ENCODE results near the gene KLHL21.

The KLHL21 gene

DNA sequence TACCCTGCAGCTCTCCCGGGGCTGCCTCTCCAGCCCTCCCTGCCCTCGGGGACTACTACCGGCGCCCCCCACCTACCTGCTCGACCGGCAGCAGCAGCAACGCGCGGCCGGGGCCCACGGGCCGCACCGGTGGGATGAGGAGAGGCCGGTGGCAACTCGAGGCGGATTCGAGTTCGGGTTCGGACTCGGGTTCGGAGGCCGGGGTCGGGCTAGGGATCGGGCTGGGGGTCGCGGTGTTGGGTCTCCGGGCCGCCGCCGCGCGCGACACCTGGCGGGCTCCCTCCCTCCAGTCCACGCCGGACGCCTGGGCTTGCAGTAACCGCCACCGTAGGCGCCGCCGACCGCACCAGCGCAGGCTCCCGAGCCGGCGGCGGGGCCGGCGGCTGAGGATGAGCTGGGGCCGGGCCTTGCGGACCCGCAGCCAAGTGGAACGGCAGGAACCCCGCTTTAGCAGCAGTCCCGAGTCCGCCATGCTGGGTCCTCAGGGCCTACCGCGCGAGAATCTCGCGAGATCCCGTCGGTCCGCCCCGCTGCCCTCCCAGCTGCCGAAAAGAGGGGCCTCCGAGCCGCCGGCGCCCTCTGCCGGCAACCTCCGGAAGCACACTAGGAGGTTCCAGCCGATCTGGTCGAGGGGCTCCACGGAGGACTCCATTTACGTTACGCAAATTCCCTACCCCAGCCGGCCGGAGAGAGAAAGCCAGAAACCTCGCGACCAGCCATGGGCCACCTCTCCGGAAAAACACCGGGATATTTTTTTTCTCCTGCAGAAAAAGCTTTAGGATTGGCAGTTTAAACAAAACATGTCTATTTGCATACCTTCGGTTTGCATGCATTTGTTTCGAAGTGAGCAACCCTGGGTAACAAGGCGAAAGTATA lies 48.4 kb downstream of the KLHL21 start, which contains the start of gene NOL9:
NOL9 (minus strand) TSS at position 483 of the 876 bp plus-strand sequence; CDS start at position 472, 11 bp downstream.
- peak; percentile 55 for DNase-seq (ENCODE audit: low read depth)

- DNase-seq (ENCODE audit: low read depth) = no peak
Measured at GRCh38 chr1:6547301-6547700, 55.4 kb downstream of the KLHL21 start.

DNA sequence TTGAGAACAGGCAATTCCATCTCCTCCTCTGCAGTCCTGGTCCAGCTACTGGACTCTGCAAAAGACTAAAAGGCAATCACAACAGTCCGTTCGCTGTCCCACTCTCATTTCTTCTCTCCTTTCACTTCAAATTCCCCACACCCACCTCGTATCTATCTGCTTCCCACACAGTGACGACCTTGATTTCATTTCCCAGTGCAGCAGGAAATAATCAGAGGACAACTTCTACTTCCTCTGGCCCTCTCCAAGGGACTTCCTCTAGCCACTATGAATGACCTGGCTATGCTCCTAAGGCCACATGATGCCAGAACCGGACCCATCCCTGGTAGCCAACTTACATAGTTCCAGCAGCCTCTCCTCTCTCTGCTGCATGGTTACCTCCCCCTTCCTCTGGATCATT lies 56.3 kb downstream of the KLHL21 start:
- DNase-seq (ENCODE audit: low read depth) = no peak

DNA sequence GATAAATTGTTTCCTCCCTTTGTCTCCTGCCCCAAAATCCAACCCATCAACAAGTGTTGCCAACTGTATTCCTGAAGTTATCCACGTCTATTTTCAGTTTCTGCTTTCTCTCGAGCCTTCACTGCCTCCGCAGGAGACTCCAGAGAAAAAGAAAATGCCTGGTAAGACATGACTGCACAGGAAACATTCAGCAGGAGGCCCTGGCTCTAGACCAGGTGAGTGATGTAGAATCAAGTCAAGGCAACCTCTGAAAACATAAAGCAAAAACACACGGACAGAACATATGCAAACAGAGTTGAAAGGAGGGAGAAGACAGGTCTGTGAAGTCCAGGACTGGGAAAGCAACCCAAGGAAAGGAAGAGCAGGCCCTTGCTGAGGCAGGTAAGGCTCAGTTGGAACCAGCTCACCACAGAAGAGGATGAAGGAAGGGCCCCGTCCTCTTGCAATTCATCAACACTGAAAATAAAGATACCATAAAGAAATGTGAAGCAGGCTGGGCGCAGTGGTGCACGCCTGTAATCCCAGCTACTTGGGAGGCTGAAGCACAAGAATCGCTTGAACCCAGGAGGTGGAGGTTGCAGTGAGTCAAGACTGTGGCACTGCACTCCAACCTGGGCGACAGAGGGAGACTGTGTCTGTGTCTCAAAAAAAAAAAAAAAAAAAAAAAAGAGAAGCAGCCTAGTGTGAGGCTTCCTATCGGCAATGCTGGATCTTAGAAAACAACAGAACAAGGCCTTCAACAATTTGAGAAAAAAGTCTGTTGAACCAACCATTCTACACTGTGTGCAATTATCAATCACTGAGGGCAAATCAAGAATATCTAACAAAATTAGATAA lies 57.2 kb downstream of the KLHL21 start:
- DNase-seq (ENCODE audit: low read depth) = no peak

GRCh38 chr1:6544831-6545230 lies 57.8 kb downstream of the KLHL21 start:
- DNase-seq (ENCODE audit: low read depth) = peak; percentile 76
